ENCODE measurements around the gene CILP2.

CILP2 gene

DNA sequence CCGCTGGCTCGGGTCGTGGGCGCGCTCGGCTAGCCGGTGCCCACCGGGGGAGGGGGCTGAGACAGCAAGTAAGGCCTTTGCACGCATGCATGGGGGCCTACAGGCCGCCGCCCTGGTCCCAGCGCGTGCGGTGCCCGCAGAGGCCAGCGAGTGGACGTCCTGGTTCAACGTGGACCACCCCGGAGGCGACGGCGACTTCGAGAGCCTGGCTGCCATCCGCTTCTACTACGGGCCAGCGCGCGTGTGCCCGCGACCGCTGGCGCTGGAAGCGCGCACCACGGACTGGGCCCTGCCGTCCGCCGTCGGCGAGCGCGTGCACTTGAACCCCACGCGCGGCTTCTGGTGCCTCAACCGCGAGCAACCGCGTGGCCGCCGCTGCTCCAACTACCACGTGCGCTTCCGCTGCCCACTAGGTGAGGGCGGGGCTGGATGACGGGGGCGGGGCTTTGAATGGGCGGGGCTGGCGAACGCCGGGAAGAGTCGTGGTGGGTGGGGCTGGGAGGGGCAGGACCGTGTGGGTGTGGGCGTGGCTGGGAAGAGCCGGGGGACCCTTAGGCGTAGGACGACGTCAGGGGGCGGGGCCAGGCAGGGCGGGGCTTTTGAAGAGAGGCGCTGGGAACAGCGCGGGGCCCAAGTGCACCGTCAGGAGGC, 2.1 kb downstream of the CILP2 start:
- Histone ChIP-seq H3K27me3 (ENCODE audit: insufficient read depth, low read depth, severe bottlenecking) (no peaks in the 10 kb centered on the region), H3K9me3 (ENCODE audit: severe bottlenecking) (no peaks in the 10 kb centered on the region), H3K4me3 (ENCODE audit: low read depth, low read length) (no peak overlapping the region), H3K27ac (no peak overlapping the region), H3K36me3 (no peaks in the 10 kb centered on the region)
- peak; percentile 37 for DNase-seq
- TF ChIP-seq, protein P1, sequence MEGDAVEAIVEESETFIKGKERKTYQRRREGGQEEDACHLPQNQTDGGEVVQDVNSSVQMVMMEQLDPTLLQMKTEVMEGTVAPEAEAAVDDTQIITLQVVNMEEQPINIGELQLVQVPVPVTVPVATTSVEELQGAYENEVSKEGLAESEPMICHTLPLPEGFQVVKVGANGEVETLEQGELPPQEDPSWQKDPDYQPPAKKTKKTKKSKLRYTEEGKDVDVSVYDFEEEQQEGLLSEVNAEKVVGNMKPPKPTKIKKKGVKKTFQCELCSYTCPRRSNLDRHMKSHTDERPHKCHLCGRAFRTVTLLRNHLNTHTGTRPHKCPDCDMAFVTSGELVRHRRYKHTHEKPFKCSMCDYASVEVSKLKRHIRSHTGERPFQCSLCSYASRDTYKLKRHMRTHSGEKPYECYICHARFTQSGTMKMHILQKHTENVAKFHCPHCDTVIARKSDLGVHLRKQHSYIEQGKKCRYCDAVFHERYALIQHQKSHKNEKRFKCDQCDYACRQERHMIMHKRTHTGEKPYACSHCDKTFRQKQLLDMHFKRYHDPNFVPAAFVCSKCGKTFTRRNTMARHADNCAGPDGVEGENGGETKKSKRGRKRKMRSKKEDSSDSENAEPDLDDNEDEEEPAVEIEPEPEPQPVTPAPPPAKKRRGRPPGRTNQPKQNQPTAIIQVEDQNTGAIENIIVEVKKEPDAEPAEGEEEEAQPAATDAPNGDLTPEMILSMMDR (IDR thresholded peaks at IDR 0.05; ENCODE audit: low read depth, low read length) = no peak

GRCh38 chr19:19540715-19541515, 2.9 kb downstream of the CILP2 start:
- no peak overlapping the region for H3K27ac ChIP-seq
- no peak overlapping the region for H3K4me3 ChIP-seq (ENCODE audit: low read depth, low read length)
- H3K36me3 ChIP-seq = no peaks in the 10 kb centered on the region
- DNase-seq = peak; percentile 61
- TF ChIP-seq, protein P1 (IDR thresholded peaks at IDR 0.05; ENCODE audit: low read depth, low read length) = no peak
- H3K27me3 ChIP-seq (ENCODE audit: insufficient read depth, low read depth, severe bottlenecking) = no peaks in the 10 kb centered on the region
- no peaks in the 10 kb centered on the region for H3K9me3 ChIP-seq (ENCODE audit: severe bottlenecking)

DNA sequence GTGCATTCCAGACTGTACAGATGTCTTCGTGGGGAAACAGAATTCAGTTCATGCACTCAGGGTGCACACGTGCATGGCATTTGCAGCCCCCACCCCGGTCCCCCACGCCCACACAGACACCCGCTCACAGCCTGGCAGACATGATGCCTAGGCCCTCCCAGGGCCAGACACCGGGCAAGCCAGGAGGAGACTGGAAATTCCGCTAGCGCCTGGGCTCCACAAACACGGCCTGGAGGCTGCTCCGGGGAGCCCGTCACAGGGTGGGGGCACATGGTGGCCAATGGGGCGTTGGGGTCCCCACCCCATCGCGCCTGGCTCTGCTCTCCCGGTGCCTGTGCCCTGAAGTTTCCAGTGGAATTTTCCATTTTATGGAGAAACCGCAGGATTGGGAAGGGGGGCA, 3.6 kb downstream of the CILP2 start:
- TF ChIP-seq, protein P1 (IDR thresholded peaks at IDR 0.05; ENCODE audit: low read depth, low read length) = no peak
- no peak overlapping the region for H3K4me3 ChIP-seq (ENCODE audit: low read depth, low read length)
- H3K36me3 ChIP-seq = no peaks in the 10 kb centered on the region
- no peak overlapping the region for H3K27ac ChIP-seq
- no peak for DNase-seq
- H3K27me3 ChIP-seq (ENCODE audit: insufficient read depth, low read depth, severe bottlenecking) = no peaks in the 10 kb centered on the region
- no peaks in the 10 kb centered on the region for H3K9me3 ChIP-seq (ENCODE audit: severe bottlenecking)

- Histone ChIP-seq H3K27me3 (ENCODE audit: insufficient read depth, low read depth, severe bottlenecking) (no peaks in the 10 kb centered on the region), H3K36me3 (no peaks in the 10 kb centered on the region), H3K27ac (no peak overlapping the region), H3K4me3 (ENCODE audit: low read depth, low read length) (no peak overlapping the region), H3K9me3 (ENCODE audit: severe bottlenecking) (no peaks in the 10 kb centered on the region)
- TF ChIP-seq, protein P1 (IDR thresholded peaks at IDR 0.05; ENCODE audit: low read depth, low read length) = no peak
- no peak for DNase-seq
These were observed 4.4 kb downstream of the CILP2 start for GRCh38 chr19:19542507-19542906.

GRCh38 chr19:19543101-19543500, 5.0 kb downstream of the CILP2 start:
- TF ChIP-seq, protein P1 (IDR thresholded peaks at IDR 0.05; ENCODE audit: low read depth, low read length) = no peak
- no peaks in the 10 kb centered on the region for H3K27me3 ChIP-seq (ENCODE audit: insufficient read depth, low read depth, severe bottlenecking)
- no peak for DNase-seq
- no peak overlapping the region for H3K27ac ChIP-seq
- no peak overlapping the region for H3K4me3 ChIP-seq (ENCODE audit: low read depth, low read length)
- H3K36me3 ChIP-seq = no peaks in the 10 kb centered on the region
- H3K9me3 ChIP-seq (ENCODE audit: severe bottlenecking) = no peaks in the 10 kb centered on the region

Data from WERI-Rb-1 (cell line).